OCI-LY7 (cell line): ENCODE measurements around the gene SSNA1.

Experiments used
- EZH2phosphoT487 ChIP-seq: fragments of 200-600 bp; sonication (generic); IDR thresholded peaks from 2 replicates; pipeline ENCODE4 v1.6.1; 2018; ENCODE audit warnings: low read depth, borderline replicate concordance, mild to moderate bottlenecking, mixed run types, antibody characterized with exemption, low read length, moderate library complexity, mixed read lengths
- TF ChIP-seq, protein P1 (sequence below): fragments of 200-600 bp; sonication (generic); conservative IDR thresholded peaks from 2 replicates; pipeline ENCODE4 v1.5.1; 2014; ENCODE audit warnings: mild to moderate bottlenecking, antibody characterized with exemption, low read length, moderate library complexity, mixed read lengths

DNA sequence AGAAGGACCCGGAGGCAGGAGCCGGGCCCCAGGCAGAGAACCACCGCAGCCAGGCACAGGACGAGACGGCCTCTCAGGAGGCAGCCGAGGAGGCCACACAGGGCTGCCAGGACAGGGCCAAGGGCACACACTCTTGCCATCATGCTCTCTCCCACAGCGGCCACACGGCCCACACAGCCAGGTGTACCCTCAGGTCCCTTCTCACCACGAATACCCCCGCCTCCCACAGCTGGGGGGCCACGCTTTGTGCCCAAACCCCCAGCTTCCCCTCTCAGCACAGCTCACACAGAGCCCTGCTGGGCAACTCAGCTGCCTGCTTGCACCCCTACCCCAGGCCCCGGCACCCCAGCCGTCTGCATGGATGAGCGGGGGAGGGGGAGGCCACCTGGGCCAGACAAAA, 5.3 kb downstream of the SSNA1 start:
- TF ChIP-seq, protein P1, sequence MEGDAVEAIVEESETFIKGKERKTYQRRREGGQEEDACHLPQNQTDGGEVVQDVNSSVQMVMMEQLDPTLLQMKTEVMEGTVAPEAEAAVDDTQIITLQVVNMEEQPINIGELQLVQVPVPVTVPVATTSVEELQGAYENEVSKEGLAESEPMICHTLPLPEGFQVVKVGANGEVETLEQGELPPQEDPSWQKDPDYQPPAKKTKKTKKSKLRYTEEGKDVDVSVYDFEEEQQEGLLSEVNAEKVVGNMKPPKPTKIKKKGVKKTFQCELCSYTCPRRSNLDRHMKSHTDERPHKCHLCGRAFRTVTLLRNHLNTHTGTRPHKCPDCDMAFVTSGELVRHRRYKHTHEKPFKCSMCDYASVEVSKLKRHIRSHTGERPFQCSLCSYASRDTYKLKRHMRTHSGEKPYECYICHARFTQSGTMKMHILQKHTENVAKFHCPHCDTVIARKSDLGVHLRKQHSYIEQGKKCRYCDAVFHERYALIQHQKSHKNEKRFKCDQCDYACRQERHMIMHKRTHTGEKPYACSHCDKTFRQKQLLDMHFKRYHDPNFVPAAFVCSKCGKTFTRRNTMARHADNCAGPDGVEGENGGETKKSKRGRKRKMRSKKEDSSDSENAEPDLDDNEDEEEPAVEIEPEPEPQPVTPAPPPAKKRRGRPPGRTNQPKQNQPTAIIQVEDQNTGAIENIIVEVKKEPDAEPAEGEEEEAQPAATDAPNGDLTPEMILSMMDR = no peak
- TF ChIP-seq EZH2phosphoT487 = no peak
